IPS-15b (cell line): ENCODE data around the gene RSKR.
"Not testable (repeated sequence)": the region's sequence is repeated elsewhere in the genome, so short reads cannot be mapped to it uniquely, and the experiment has no call there.

Experiments used
- H3K27me3 ChIP-seq: one replicate; pipeline ENCODE4 v1.6.1; 2013; ENCODE audit warnings: low read length; ENCODE audit not compliant: control insufficient read depth, insufficient read depth
- H3K36me3 ChIP-seq: one replicate; pipeline ENCODE4 v1.6.1; 2013; ENCODE audit warnings: low read length; ENCODE audit not compliant: control insufficient read depth, insufficient read depth
- H3K4me1 ChIP-seq: one replicate; pipeline ENCODE4 v1.6.1; 2013; ENCODE audit warnings: mild to moderate bottlenecking, low read length; ENCODE audit not compliant: control insufficient read depth, insufficient read depth
- H3K4me3 ChIP-seq: one replicate; pipeline ENCODE4 v1.5.1; 2013; ENCODE audit warnings: low read depth, low read length
- H3K9ac ChIP-seq: one replicate; pipeline ENCODE4 v1.6.1; 2013; ENCODE audit warnings: low read depth, mild to moderate bottlenecking, low read length
- H3K9me3 ChIP-seq: one replicate; pipeline ENCODE4 v1.6.1; 2013; ENCODE audit warnings: mild to moderate bottlenecking, low read length; ENCODE audit not compliant: control insufficient read depth, insufficient read depth

The RSKR gene

DNA sequence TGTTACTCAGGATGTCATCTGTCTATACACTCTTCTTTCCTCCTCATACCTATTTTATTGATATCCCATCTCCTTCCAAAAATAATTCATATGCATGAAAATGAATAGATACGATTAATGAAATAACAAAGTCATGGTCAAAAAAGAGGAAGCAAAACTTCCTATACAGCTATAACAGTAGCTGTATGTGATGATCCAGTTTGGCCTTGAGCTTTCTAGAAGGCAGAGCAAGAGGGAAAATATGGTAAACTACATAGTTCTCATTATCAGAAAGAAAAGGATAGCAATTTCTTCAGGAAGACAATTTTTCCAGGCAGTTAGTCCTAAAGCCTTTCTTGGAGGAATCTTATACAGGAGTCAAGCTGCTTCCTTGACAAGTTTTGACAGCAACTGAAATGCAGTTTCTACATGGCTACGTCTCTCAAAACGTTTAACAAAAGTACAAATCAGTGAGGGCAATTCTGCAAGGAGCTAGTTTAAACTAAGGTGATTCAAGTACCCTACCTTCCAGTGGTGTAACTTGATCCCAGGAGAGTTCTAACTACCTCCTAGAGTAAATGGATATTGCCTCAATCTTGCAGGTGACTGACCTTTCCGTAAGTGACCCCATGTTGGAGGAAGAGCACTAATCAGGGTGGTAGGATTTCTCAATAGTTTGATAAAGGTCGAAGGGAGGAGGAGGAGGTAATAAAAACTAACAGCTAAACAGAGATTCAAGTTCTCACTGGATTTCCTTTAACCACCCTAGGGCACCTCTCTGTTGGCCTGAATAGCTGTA is 16.2 kb downstream of the RSKR start:
- Histone ChIP-seq H3K27me3 (no peaks in the 10 kb centered on the region), H3K36me3 (peaks cover 8% of the 10 kb centered on the region), H3K4me3 (peak overlapping the region; percentile 96), H3K9ac (peak overlapping the region; percentile 97), H3K9me3 (no peaks in the 10 kb centered on the region), H3K4me1 (peaks cover 4% of the 10 kb centered on the region)

DNA sequence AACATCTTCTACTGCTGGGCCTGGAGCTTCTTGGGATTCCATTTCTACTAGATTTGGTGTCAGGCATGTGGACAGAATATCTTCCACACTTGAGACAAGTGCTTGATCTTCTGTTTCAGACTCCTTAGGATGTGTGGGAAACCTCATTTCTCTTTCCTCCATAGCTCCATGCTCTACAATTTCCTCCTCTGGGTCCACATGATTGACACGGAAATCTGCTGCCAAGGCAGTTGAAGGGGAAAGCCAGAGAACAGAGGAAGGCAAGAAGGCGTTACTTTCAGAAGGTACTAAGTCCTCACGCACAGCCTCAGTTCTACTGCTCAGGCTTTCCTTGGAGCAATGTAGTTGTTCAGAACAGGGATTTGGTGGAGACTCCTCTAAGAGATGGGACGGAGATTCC is 21.7 kb downstream of the RSKR start:
- no peak overlapping the region for H3K4me3 ChIP-seq
- no peaks in the 10 kb centered on the region for H3K4me1 ChIP-seq
- H3K36me3 ChIP-seq: peaks cover 33% of the 10 kb centered on the region
- H3K9me3 ChIP-seq: no peaks in the 10 kb centered on the region
- H3K27me3 ChIP-seq: no peaks in the 10 kb centered on the region
- no peak overlapping the region for H3K9ac ChIP-seq

DNA sequence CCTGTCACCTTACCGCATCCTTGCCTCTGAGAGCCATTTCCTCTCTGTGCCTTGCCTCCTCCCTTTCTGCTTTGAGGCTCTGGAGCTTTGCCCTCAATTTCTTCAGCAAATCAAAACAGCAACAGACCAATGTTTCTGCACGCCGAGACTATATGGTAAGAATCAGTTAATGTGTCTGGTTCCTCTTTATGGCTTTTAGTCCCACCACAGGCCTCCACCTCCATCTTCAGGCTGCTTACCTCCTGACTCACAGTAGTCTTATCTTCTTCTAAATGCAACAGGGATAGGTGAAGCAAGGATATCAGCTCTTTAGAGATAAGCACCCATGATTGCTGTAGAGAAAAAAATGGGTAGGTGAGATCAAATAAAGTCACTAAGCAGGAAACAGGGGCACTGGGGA is 28.1 kb downstream of the RSKR start:
- Histone ChIP-seq H3K36me3 (peaks cover 55% of the 10 kb centered on the region), H3K9ac (no peak overlapping the region), H3K4me3 (no peak overlapping the region)

DNA sequence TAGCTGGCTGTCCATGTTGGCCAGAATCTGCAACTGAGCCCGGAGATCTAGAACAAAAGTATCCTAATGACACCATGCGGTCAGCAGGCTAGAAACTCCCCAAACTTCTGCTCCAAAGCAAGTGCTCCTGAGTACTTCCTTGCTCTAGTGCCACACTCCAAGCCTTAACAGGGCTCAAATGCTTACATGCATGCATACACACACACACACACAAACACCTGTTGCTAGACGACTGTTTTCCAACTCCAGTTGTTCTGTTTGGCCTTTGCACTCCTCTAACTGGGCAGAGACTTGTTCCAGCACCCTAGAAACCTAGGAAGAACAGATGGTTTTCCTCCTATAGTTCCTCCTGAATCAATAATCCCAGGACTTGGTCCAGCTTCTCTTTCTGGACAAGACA is 29.6 kb downstream of the RSKR start:
- Histone ChIP-seq H3K4me3 (no peak overlapping the region), H3K36me3 (peaks cover 62% of the 10 kb centered on the region), H3K4me1 (no peaks in the 10 kb centered on the region), H3K9ac (no peak overlapping the region), H3K27me3 (no peaks in the 10 kb centered on the region), H3K9me3 (no peaks in the 10 kb centered on the region)

More for the DNA sequence above, 28.1 kb downstream of the RSKR start:
- Histone ChIP-seq H3K4me1 (no peaks in the 10 kb centered on the region), H3K9me3 (no peaks in the 10 kb centered on the region), H3K27me3 (no peaks in the 10 kb centered on the region)

DNA sequence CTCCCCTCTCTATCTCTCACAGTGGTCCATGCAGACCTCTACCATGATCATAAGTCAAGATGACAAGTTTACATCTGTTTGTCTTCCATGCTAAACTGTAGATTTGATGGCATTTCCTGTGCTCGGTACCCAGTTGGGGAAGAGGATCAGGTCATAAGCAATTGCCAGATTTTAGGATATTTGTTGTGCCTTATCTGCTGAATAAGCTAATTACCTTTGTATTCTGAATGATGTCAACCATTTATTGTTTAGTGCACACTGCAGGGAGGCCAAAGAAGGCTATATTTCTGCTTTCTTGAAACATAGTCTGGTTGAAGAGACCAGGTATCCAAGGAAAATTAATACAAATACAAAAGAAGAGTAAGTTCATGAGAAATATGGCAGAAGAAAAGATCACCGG is 31.5 kb downstream of the RSKR start:
- no peak overlapping the region for H3K4me3 ChIP-seq
- H3K9me3 ChIP-seq: no peaks in the 10 kb centered on the region
- H3K36me3 ChIP-seq: peaks cover 70% of the 10 kb centered on the region
- no peaks in the 10 kb centered on the region for H3K4me1 ChIP-seq
- no peaks in the 10 kb centered on the region for H3K27me3 ChIP-seq
- H3K9ac ChIP-seq: no peak overlapping the region

DNA sequence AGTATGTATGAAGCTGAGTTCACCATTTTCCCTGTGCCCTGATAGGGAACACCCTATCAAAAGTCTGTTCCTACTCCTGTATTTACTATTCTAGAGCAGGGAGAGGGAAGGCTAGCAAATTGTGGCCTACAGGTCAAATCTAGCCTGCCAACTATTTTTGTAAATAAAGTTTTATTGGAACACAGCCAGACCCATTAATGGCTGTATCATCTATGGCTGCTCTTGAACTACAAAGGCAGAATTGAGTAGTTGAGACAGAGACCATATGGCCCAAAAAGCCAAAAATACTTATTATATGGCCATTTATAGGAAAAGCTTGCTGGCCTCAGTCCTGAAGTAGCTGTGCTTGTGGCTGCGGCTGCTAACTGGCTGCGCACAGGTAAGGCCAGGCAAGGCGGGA is 33.0 kb downstream of the RSKR start:
- Histone ChIP-seq H3K27me3 (peaks cover 3% of the 10 kb centered on the region), H3K4me1 (peaks cover 4% of the 10 kb centered on the region), H3K9me3 (no peaks in the 10 kb centered on the region), H3K9ac (no peak overlapping the region), H3K36me3 (peaks cover 60% of the 10 kb centered on the region), H3K4me3 (no peak overlapping the region)

DNA sequence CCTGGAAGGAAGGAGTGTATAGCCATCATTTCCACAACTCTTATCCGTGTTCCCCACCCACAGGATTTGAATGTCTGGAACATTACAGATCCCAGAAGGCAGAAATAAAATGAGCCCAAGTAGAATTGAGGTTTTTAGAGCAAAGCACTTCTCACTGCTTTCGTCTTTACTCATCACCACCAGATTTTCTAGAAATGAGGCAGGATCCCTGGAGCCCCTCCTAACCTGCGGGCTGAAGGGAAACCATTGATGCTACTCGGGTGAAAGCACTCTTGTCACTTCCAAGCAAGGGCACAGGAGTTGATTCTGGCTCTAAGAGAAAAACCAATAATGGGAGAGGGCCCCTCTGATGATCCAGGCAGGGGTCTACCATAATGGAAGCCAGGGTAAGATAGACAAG is 34.5 kb downstream of the RSKR start:
- peaks cover 7% of the 10 kb centered on the region for H3K27me3 ChIP-seq
- peaks cover 7% of the 10 kb centered on the region for H3K4me1 ChIP-seq
- no peak overlapping the region for H3K4me3 ChIP-seq
- no peaks in the 10 kb centered on the region for H3K9me3 ChIP-seq
- no peak overlapping the region for H3K9ac ChIP-seq
- peaks cover 46% of the 10 kb centered on the region for H3K36me3 ChIP-seq

DNA sequence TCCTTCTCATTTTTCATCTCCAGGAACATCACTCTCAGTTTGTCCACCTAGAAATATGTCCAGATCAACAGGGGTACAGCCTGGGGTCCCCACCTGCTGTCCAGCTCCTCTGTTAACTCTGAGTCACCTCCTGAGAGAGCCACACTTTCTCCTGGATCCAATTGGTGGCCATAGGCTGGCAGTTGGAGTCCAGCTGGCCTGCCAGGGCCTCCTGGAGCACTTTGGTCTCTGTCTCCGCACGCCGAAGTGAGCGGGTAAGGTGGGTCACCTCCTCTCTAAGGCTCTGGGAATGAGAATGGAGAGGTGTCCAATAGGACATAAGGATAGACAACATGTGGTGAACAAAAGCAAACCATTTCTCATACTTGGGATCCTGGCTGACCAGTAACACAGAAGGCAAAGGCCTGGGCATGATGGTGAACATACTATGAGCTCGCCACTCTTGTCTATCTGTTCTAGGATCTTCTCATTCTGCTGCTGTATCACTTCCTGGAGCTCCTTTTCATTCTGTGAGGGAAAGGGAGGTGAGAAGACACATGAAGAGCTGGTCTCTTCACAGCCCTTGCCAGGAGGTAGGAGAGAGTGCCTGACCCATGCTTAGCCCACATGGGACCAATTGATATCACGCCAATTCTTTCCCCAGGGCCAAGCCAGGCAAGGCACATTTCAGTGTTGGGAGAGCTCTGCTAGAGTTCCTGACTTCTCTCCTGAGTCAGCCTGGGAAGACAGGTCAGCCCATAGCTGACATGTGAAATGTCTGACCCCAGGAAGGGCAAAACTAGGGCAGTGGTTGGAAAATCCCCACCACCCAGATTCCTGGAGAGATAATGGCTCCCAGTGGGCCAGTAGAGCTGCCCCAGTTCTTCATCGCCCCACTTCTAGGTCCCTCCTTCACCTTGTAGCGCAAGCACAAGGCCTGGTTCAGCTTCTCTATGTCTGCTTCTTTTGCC is 35.5 kb downstream of the RSKR start:
- Histone ChIP-seq H3K9me3 (no peaks in the 10 kb centered on the region), H3K9ac (no peak overlapping the region), H3K36me3 (peaks cover 36% of the 10 kb centered on the region)

DNA sequence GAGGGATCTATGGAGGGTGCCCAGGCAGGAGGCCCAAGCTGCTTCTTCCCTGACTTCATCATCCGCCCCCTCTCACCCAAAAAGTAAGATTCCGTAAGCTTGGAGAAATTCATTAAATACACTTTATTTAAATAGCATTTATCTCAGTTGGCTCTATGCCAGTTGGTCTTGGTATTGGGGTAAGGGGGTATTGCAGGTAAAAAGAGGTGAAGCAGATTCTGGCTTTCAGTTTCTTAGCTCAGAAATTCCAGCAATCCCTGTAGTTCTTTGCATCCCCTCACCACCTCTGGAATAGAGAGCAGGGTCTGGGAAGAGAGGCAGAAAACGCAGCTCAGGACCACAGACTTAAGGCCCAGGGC is 36.5 kb downstream of the RSKR start:
- peaks cover 7% of the 10 kb centered on the region for H3K4me1 ChIP-seq
- peaks cover 33% of the 10 kb centered on the region for H3K36me3 ChIP-seq
- H3K9me3 ChIP-seq: no peaks in the 10 kb centered on the region
- no peak overlapping the region for H3K4me3 ChIP-seq
- H3K9ac ChIP-seq: no peak overlapping the region
- peaks cover 16% of the 10 kb centered on the region for H3K27me3 ChIP-seq

More for the DNA sequence above, 35.5 kb downstream of the RSKR start:
- H3K27me3 ChIP-seq: peaks cover 7% of the 10 kb centered on the region
- peaks cover 7% of the 10 kb centered on the region for H3K4me1 ChIP-seq
- H3K4me3 ChIP-seq: no peak overlapping the region

DNA sequence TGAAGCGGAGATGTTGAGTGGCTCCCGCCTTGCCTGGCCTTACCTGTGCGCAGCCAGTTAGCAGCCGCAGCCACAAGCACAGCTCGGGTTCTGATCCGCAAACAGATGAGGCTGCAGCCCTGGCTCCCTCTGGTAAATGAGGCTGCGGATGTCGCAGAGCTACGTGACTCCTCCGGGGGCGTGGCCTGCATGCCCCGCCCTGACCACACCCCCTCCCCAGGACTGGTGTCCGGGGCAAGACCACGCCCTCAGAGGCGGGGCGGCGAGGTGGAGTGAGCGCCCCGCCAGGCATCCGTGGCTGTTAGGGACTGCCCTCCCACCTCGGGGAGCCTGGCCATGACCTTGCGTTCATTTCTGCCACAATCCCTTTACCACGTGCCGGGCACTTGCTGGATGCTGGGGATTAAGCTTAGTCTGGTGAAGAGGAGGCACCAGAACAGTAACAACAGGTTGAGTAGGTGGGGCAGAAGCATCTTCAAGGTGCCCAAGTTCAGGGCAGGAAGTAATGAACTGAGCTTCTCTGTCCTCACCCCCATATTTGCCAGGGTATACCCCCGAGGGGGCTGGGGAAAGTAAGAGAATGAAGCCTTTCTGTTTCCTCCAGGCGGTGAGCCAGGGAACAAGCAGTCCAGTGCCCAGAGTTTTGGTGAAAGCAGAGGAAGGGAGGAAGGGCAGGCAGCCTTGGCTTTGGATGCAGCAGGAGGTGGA is 37.1 kb downstream of the RSKR start, which contains the start of gene ALDOC:
ALDOC (minus strand) TSS at position 138 of the 708 bp plus-strand sequence. CDS start 1,363 bp downstream, outside the sequence.
- Histone ChIP-seq H3K36me3 (peaks cover 27% of the 10 kb centered on the region), H3K9me3 (no peaks in the 10 kb centered on the region), H3K4me1 (peaks cover 7% of the 10 kb centered on the region), H3K4me3 (peak within 1 kb of the TSS; percentile 39), H3K9ac (no peak within 1 kb of the TSS), H3K27me3 (peaks cover 22% of the 10 kb centered on the region)

DNA sequence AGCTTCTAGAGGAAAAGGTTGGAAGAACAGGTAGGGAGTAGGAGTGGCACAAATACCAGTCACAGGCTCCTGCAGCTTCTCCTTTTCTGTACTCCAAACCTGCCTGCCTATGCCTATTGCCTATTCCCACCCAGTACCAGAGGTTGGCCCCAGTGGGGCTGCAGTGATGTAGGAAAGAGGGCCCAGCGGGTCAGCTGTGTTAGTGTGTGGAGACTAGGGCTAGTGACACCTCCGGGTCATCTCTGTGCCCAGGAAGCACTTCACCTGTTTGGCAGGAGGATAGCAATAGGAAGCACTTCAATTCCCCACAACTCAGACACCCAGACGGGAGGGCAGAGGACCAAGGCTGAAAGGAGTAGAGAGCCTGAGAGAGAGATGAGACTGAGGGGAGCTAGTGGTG is 38.0 kb downstream of the RSKR start:
- not testable (repeated sequence) for H3K4me1 ChIP-seq, H3K9ac ChIP-seq, H3K9me3 ChIP-seq
- Histone ChIP-seq H3K36me3 (peaks cover 24% of the 10 kb centered on the region), H3K4me3 (peak overlapping the region; percentile 26), H3K27me3 (peaks cover 23% of the 10 kb centered on the region)
